ENCODE results near the gene EDDM3A.
"Not testable (repeated sequence)": the region's sequence is repeated elsewhere in the genome, so short reads cannot be mapped to it uniquely, and the experiment has no call there.

EDDM3A gene

GRCh38 chr14:20745571-20746358, at the start of gene EDDM3A:
TSS of gene EDDM3A (plus strand) at chr14:20745887. CDS start at chr14:20747581, 1,694 bp downstream.
- no peak for DNase-seq (ENCODE audit: low spot score)

GRCh38 chr14:20696764-20697163, 48.9 kb upstream of the EDDM3A start:
- DNase-seq (ENCODE audit: low spot score): no peak

GRCh38 chr14:20697273-20698017, 48.2 kb upstream of the EDDM3A start:
- DNase-seq (ENCODE audit: low spot score): peak; percentile 80

- DNase-seq (ENCODE audit: low spot score): no peak
Observed at GRCh38 chr14:20698018-20698329, 47.7 kb upstream of the EDDM3A start.

- no peak for DNase-seq (ENCODE audit: low spot score)
Observed at GRCh38 chr14:20698934-20699333, 46.8 kb upstream of the EDDM3A start.

- no peak for DNase-seq (ENCODE audit: low spot score)
Observed at GRCh38 chr14:20699931-20700330, 45.8 kb upstream of the EDDM3A start.

GRCh38 chr14:20700965-20701364, 44.7 kb upstream of the EDDM3A start:
- DNase-seq (ENCODE audit: low spot score): not testable (repeated sequence)

- DNase-seq (ENCODE audit: low spot score): peak; percentile 54
Observed at GRCh38 chr14:20706657-20707355, 38.9 kb upstream of the EDDM3A start.

- DNase-seq (ENCODE audit: low spot score): peak; percentile 90
Observed at GRCh38 chr14:20707622-20708021, 38.1 kb upstream of the EDDM3A start.

GRCh38 chr14:20711261-20711660, 34.4 kb upstream of the EDDM3A start:
- no peak for DNase-seq (ENCODE audit: low spot score)

GRCh38 chr14:20711685-20712084, 34.0 kb upstream of the EDDM3A start:
- DNase-seq (ENCODE audit: low spot score): no peak

- DNase-seq (ENCODE audit: low spot score): peak; percentile 37
Observed at GRCh38 chr14:20712904-20713303, 32.8 kb upstream of the EDDM3A start.

GRCh38 chr14:20714593-20715250, 31.0 kb upstream of the EDDM3A start:
- peak; percentile 78 for DNase-seq (ENCODE audit: low spot score)

GRCh38 chr14:20719777-20720176, 25.9 kb upstream of the EDDM3A start:
- DNase-seq (ENCODE audit: low spot score): peak; percentile 68

- no peak for DNase-seq (ENCODE audit: low spot score)
Observed at GRCh38 chr14:20720741-20721140, 24.9 kb upstream of the EDDM3A start.

- DNase-seq (ENCODE audit: low spot score): no peak
Observed at GRCh38 chr14:20722016-20722415, 23.7 kb upstream of the EDDM3A start.

GRCh38 chr14:20723488-20723887, 22.2 kb upstream of the EDDM3A start:
- DNase-seq (ENCODE audit: low spot score): no peak

- DNase-seq (ENCODE audit: low spot score): not testable (repeated sequence)
Observed at GRCh38 chr14:20726121-20726520, 19.6 kb upstream of the EDDM3A start.

GRCh38 chr14:20726531-20726930, 19.2 kb upstream of the EDDM3A start:
- peak; percentile 58 for DNase-seq (ENCODE audit: low spot score)

GRCh38 chr14:20730891-20731290, 14.8 kb upstream of the EDDM3A start:
- DNase-seq (ENCODE audit: low spot score): no peak

- no peak for DNase-seq (ENCODE audit: low spot score)
Observed at GRCh38 chr14:20732477-20732876, 13.2 kb upstream of the EDDM3A start.

- DNase-seq (ENCODE audit: low spot score): no peak
Observed at GRCh38 chr14:20732979-20733635, 12.6 kb upstream of the EDDM3A start.
